Liver (tissue), 9 donors: ENCODE data around the gene AZGP1. TPM values are rescaled to one million over a fixed set of nuclear protein-coding genes. Genes with fewer than 3 reads are reported as not detected.

Experiments used
- DNase-seq: peaks from one replicate; pipeline ENCODE4 v3.0.0-alpha.2; 2017; ENCODE audit warnings: low spot score
- H3K27ac ChIP-seq, 2 donors: one replicate each; pipeline ENCODE4 v1.7.0; 2013; ENCODE audit warnings: inconsistent platforms in 2 of 2, low read length in 2 of 2, control low read depth in 1 of 2, low read depth in 1 of 2, mild to moderate bottlenecking in 1 of 2
- H3K27me3 ChIP-seq, 4 donors: one replicate each; pipeline versions ENCODE4 v1.6.1 to v1.7.0; 2013; ENCODE audit warnings: low read length in 3 of 4, inconsistent platforms in 1 of 4, mild to moderate bottlenecking in 1 of 4, moderate library complexity in 1 of 4; ENCODE audit not compliant: control insufficient read depth in 4 of 4, insufficient read depth in 4 of 4
- H3K36me3 ChIP-seq, 4 donors: one replicate each; pipeline versions ENCODE4 v1.6.1 to v1.7.0; 2013; ENCODE audit warnings: low read length in 3 of 4, mild to moderate bottlenecking in 3 of 4, low read depth in 1 of 4, moderate library complexity in 1 of 4; ENCODE audit not compliant: control insufficient read depth in 4 of 4, insufficient read depth in 3 of 4
- H3K4me1 ChIP-seq, 4 donors: one replicate each; pipeline versions ENCODE4 v1.6.1 to v1.7.0; 2013; ENCODE audit warnings: low read length in 3 of 4, mild to moderate bottlenecking in 3 of 4, moderate library complexity in 1 of 4; ENCODE audit not compliant: control insufficient read depth in 4 of 4, insufficient read depth in 4 of 4
- H3K4me3 ChIP-seq, 3 donors: one replicate each; pipeline versions ENCODE4 v1.6.1 to v1.7.0; 2013; ENCODE audit warnings: low read length in 3 of 3, control low read depth in 1 of 3, low read depth in 1 of 3, mild to moderate bottlenecking in 1 of 3
- H3K9ac ChIP-seq, 2 donors: one replicate each; pipeline ENCODE4 v1.7.0; 2013; ENCODE audit warnings: low read length in 2 of 2, mild to moderate bottlenecking in 2 of 2, moderate library complexity in 2 of 2, control low read depth in 1 of 2, low read depth in 1 of 2
- H3K9me3 ChIP-seq, 4 donors: one replicate each; pipeline versions ENCODE4 v1.6.1 to v1.7.0; 2013; ENCODE audit warnings: low read length in 3 of 4; ENCODE audit not compliant: control insufficient read depth in 4 of 4
- EGR1 ChIP-seq, 2 donors: IDR thresholded peaks; 2 replicates each; pipeline ENCODE4 v1.6.1; 2016 to 2018; ENCODE audit warnings: antibody characterized with exemption in 2 of 2, low read depth in 2 of 2
- FOXA1 ChIP-seq: IDR thresholded peaks from 2 replicates; pipeline ENCODE4 v1.6.1; 2016; ENCODE audit warnings: antibody characterized with exemption
- FOXA2 ChIP-seq: IDR thresholded peaks from 2 replicates; pipeline ENCODE4 v1.6.1; 2016; ENCODE audit warnings: antibody characterized with exemption
- GABPA ChIP-seq, 2 donors: IDR thresholded peaks in 1 of 2; conservative IDR thresholded peaks in 1 of 2; 2 replicates each; pipeline ENCODE4 v1.6.1; 2016; ENCODE audit warnings: antibody characterized with exemption in 2 of 2, mild to moderate bottlenecking in 1 of 2, moderate library complexity in 1 of 2
- HNF4A ChIP-seq, 2 donors: conservative IDR thresholded peaks; 2 replicates each; pipeline ENCODE4 v1.6.1; 2016; ENCODE audit warnings: antibody characterized with exemption in 2 of 2, mild to moderate bottlenecking in 2 of 2
- HNF4G ChIP-seq: IDR thresholded peaks from 2 replicates; pipeline ENCODE4 v1.6.1; 2016; ENCODE audit warnings: antibody characterized with exemption
- JUND ChIP-seq, 2 donors: IDR thresholded peaks; 2 replicates each; pipeline ENCODE4 v1.6.1; 2016; ENCODE audit warnings: antibody characterized with exemption in 2 of 2
- NR2F2 ChIP-seq: IDR thresholded peaks from 2 replicates; pipeline ENCODE4 v1.6.1; 2016; ENCODE audit warnings: antibody characterized with exemption
- RAD21 ChIP-seq, 2 donors: IDR thresholded peaks; 2 replicates each; pipeline ENCODE4 v1.6.1; 2016; ENCODE audit warnings: antibody characterized with exemption in 2 of 2, mild to moderate bottlenecking in 2 of 2
- RXRA ChIP-seq, 2 donors: IDR thresholded peaks; 2 replicates each; pipeline ENCODE4 v1.6.1; 2017 to 2018; ENCODE audit warnings: antibody characterized with exemption in 2 of 2, mild to moderate bottlenecking in 1 of 2
- SP1 ChIP-seq: IDR thresholded peaks from 2 replicates; pipeline ENCODE4 v1.6.1; 2018; ENCODE audit warnings: antibody characterized with exemption, mild to moderate bottlenecking
- TAF1 ChIP-seq: conservative IDR thresholded peaks from 2 replicates; pipeline ENCODE4 v1.6.1; 2016; ENCODE audit warnings: antibody characterized with exemption, mild to moderate bottlenecking
- YY1 ChIP-seq: IDR thresholded peaks from 2 replicates; pipeline ENCODE4 v1.6.1; 2016; ENCODE audit warnings: antibody characterized with exemption, mild to moderate bottlenecking
- WGBS: extraction: QIAGEN DNeasy Blood & Tissue Kit; methylation state at CpG from one replicate; pipeline ENCODE4 v1.1.7; 2013; 5-methylcytosine and 5-hydroxymethylcytosine counted together
- polyA plus RNA-seq, 2 donors: library from polyadenylated mRNA; stranded (reverse) in 1 of 2; unstranded in 1 of 2; fragments of 200-250 nt in 1 of 2; fragments of >200 nt in 1 of 2; fragmentation: Nextera tagmentation in 1 of 2; extraction: Ambion mirVana in 1 of 2; gene quantifications; one replicate each; pipeline versions ENCODE4 v1.2.1 to v1.2.3, GENCODE V29; 2013 to 2015
- total RNA-seq, 2 donors: library from RNA; depleted of rRNA; stranded (reverse); fragments of >200 nt; gene quantifications; one replicate each; pipeline ENCODE4 v1.2.3, GENCODE V29; 2014
- TF ChIP-seq, protein P1 (sequence below): IDR thresholded peaks from 2 replicates; pipeline ENCODE4 v1.6.1; 2016; ENCODE audit warnings: antibody characterized with exemption
- TF ChIP-seq, protein P2 (sequence below): IDR thresholded peaks from 2 replicates; pipeline ENCODE4 v1.6.1; 2016; ENCODE audit warnings: antibody characterized with exemption
- TF ChIP-seq, protein P3 (sequence below): IDR thresholded peaks from 2 replicates; pipeline ENCODE4 v1.6.1; 2016; ENCODE audit warnings: antibody characterized with exemption
- TF ChIP-seq, protein P4 (sequence below): IDR thresholded peaks from 2 replicates; pipeline ENCODE4 v1.6.1; 2016; ENCODE audit warnings: antibody characterized with exemption, mild to moderate bottlenecking
- TF ChIP-seq, protein P5 (sequence below): fragments of 150-350 bp; IDR thresholded peaks from 2 replicates; pipeline ENCODE4 v1.5.1; 2017; ENCODE audit warnings: improper control_type of control experiment, low read depth, low read length; ENCODE audit not compliant: missing input control
- donor health status: healthy.
- donor health status: healthy.
- donor health status: healthy.
- donor health status: healthy.
- donor health status: healthy.

AZGP1 gene
- total and polyA plus RNA-seq, 4 donors = 99.5 to 2,721 (median 1,150) TPM

DNA sequence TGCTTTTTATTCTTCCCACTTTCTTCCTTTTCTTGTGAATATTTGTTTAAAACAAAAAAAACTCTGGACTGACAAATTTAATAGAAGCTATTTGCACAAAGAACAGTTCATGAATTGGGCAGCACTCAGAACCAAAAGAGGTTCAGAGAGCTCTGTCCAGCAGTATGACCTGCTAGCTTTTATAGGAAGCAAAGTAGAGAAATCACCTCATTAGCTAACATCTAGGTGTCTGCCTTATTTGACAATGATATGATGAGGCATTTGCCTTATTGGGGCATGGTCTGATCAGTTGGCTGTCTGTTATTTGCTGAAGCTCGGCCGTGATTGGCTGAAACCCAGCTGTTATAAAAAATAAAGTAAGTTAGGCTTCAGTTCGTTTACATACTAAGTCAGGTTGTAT, 55.7 kb downstream of the AZGP1 start:
- no peak for DNase-seq
- Histone ChIP-seq H3K4me1 (peaks cover 4 to 37% (median 34%) of the 10 kb centered on the region in 4 donors), H3K4me3 (peak overlapping the region; percentile 81 to 87 (median 86)), H3K36me3 (peaks cover 0 to 10% (median 5%) of the 10 kb centered on the region in 4 donors), H3K27me3 (no peaks in the 10 kb centered on the region), H3K9me3 (no peaks in the 10 kb centered on the region), H3K9ac (peak overlapping the region in 1 of 2 donors; percentile 63), H3K27ac (peak overlapping the region in 1 of 2 donors; percentile 86)
- TF ChIP-seq, protein P1, sequence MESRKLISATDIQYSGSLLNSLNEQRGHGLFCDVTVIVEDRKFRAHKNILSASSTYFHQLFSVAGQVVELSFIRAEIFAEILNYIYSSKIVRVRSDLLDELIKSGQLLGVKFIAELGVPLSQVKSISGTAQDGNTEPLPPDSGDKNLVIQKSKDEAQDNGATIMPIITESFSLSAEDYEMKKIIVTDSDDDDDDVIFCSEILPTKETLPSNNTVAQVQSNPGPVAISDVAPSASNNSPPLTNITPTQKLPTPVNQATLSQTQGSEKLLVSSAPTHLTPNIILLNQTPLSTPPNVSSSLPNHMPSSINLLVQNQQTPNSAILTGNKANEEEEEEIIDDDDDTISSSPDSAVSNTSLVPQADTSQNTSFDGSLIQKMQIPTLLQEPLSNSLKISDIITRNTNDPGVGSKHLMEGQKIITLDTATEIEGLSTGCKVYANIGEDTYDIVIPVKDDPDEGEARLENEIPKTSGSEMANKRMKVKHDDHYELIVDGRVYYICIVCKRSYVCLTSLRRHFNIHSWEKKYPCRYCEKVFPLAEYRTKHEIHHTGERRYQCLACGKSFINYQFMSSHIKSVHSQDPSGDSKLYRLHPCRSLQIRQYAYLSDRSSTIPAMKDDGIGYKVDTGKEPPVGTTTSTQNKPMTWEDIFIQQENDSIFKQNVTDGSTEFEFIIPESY = no peak
- no peak for TF ChIP-seq HNF4A (conservative IDR thresholded peaks at IDR 0.05)
- no peak for TF ChIP-seq HNF4G
- no peak for TF ChIP-seq NR2F2
- no peak for TF ChIP-seq JUND (IDR thresholded peaks at IDR 0.05)
- no peak for TF ChIP-seq RXRA (IDR thresholded peaks at IDR 0.05)
- TF ChIP-seq EGR1 (IDR thresholded peaks at IDR 0.05; ENCODE audit: low read depth in 2 of 2) = no peak
- no peak for TF ChIP-seq TAF1
- no peak for TF ChIP-seq SP1
- TF ChIP-seq, protein P2, sequence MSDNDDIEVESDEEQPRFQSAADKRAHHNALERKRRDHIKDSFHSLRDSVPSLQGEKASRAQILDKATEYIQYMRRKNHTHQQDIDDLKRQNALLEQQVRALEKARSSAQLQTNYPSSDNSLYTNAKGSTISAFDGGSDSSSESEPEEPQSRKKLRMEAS = no peak
- TF ChIP-seq, protein P3, sequence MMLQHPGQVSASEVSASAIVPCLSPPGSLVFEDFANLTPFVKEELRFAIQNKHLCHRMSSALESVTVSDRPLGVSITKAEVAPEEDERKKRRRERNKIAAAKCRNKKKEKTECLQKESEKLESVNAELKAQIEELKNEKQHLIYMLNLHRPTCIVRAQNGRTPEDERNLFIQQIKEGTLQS = no peak
- TF ChIP-seq RAD21 (IDR thresholded peaks at IDR 0.05) = no peak
- no peak for TF ChIP-seq FOXA2
- TF ChIP-seq, protein P4, sequence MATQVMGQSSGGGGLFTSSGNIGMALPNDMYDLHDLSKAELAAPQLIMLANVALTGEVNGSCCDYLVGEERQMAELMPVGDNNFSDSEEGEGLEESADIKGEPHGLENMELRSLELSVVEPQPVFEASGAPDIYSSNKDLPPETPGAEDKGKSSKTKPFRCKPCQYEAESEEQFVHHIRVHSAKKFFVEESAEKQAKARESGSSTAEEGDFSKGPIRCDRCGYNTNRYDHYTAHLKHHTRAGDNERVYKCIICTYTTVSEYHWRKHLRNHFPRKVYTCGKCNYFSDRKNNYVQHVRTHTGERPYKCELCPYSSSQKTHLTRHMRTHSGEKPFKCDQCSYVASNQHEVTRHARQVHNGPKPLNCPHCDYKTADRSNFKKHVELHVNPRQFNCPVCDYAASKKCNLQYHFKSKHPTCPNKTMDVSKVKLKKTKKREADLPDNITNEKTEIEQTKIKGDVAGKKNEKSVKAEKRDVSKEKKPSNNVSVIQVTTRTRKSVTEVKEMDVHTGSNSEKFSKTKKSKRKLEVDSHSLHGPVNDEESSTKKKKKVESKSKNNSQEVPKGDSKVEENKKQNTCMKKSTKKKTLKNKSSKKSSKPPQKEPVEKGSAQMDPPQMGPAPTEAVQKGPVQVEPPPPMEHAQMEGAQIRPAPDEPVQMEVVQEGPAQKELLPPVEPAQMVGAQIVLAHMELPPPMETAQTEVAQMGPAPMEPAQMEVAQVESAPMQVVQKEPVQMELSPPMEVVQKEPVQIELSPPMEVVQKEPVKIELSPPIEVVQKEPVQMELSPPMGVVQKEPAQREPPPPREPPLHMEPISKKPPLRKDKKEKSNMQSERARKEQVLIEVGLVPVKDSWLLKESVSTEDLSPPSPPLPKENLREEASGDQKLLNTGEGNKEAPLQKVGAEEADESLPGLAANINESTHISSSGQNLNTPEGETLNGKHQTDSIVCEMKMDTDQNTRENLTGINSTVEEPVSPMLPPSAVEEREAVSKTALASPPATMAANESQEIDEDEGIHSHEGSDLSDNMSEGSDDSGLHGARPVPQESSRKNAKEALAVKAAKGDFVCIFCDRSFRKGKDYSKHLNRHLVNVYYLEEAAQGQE = no peak
- no peak for TF ChIP-seq FOXA1
- 82% methylated on average over 3 of the region's 3 CpGs for WGBS

DNA sequence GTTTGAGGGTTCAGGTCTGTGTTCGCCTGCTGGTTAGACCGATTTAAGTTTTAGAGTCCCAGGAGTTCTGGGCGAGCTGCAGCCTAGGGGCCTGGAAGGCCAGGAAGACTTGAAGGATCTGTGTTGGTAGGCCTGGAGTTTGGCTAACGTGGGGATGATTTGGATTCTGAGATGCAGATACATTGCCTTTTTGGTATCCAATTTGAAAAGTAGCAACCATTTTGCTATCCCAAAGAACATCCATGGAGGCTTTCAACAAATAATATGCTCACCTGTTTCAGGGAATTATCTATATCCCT, 56.1 kb downstream of the AZGP1 start:
- Histone ChIP-seq H3K9ac (peak overlapping the region; percentile 63 to 89), H3K9me3 (no peaks in the 10 kb centered on the region), H3K4me1 (peaks cover 4 to 37% (median 34%) of the 10 kb centered on the region in 4 donors), H3K4me3 (peak overlapping the region; percentile 81 to 87 (median 86)), H3K27ac (peak overlapping the region; percentile 86), H3K27me3 (no peaks in the 10 kb centered on the region), H3K36me3 (peaks cover 0 to 10% (median 5%) of the 10 kb centered on the region in 4 donors)
- TF ChIP-seq, protein P1 = no peak
- TF ChIP-seq YY1 = peak; percentile 8
- peak in 1 of 2 donors; percentile 8 for TF ChIP-seq GABPA (IDR thresholded peaks at IDR 0.05 in 1 of 2, conservative IDR thresholded peaks at IDR 0.05 in 1 of 2)
- TF ChIP-seq, protein P5, sequence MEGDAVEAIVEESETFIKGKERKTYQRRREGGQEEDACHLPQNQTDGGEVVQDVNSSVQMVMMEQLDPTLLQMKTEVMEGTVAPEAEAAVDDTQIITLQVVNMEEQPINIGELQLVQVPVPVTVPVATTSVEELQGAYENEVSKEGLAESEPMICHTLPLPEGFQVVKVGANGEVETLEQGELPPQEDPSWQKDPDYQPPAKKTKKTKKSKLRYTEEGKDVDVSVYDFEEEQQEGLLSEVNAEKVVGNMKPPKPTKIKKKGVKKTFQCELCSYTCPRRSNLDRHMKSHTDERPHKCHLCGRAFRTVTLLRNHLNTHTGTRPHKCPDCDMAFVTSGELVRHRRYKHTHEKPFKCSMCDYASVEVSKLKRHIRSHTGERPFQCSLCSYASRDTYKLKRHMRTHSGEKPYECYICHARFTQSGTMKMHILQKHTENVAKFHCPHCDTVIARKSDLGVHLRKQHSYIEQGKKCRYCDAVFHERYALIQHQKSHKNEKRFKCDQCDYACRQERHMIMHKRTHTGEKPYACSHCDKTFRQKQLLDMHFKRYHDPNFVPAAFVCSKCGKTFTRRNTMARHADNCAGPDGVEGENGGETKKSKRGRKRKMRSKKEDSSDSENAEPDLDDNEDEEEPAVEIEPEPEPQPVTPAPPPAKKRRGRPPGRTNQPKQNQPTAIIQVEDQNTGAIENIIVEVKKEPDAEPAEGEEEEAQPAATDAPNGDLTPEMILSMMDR = no peak
- TF ChIP-seq JUND (IDR thresholded peaks at IDR 0.05) = no peak
- no peak for TF ChIP-seq RXRA (IDR thresholded peaks at IDR 0.05)
- no peak for TF ChIP-seq SP1
- TF ChIP-seq HNF4A (conservative IDR thresholded peaks at IDR 0.05) = no peak
- TF ChIP-seq FOXA2 = no peak
- WGBS = 43% methylated on average over 4 of the region's 4 CpGs
- no peak for DNase-seq
